Naive thymus-derived CD4-positive, alpha-beta T cell (primary cell): ENCODE results near the gene CCL24. TPM values are rescaled to one million over a fixed set of nuclear protein-coding genes. Genes with fewer than 3 reads are reported as not detected.

Experiments used
- ATAC-seq: fragments of 150-1000 bp; cut with Tn5 transposase; 2 replicates; pipeline ENCODE4 v1.10.0; 2021; ENCODE audit warnings: mild to moderate bottlenecking, moderate library complexity
- CTCF ChIA-PET: fragments of 350-600 bp; sonication (Branson Sonifier 250); formaldehyde crosslinking; loops from one replicate; lab custom pipeline; 2021; ENCODE audit warnings: antibody characterized with exemption; lab: Charles Lee
- POLR2A ChIA-PET: fragments of 350-600 bp; sonication (Branson Sonifier 250); formaldehyde crosslinking; loops from one replicate; lab custom pipeline; 2021; ENCODE audit warnings: antibody characterized with exemption, inconsistent platforms; lab: Charles Lee
- DNase-seq, 9 donors: peaks; one replicate each; pipeline versions ENCODE4 v3.0.0 to v3.0.0-alpha.2; 2020 to 2022; ENCODE audit warnings: mixed read lengths in 1 of 9
- H3K27ac ChIP-seq: one replicate; pipeline ENCODE4 v1.7.0; 2013; ENCODE audit warnings: mild to moderate bottlenecking, low read depth, low read length, moderate library complexity
- H3K27me3 ChIP-seq, 2 donors: one replicate each; pipeline ENCODE4 v1.7.0; 2013; ENCODE audit warnings: low read length in 2 of 2, mild to moderate bottlenecking in 2 of 2, moderate library complexity in 2 of 2; ENCODE audit not compliant: control insufficient read depth in 2 of 2, insufficient read depth in 2 of 2
- H3K36me3 ChIP-seq, 3 experiments: 1 replicate in 2 of 3; 2 replicates in 1 of 3; pipeline ENCODE4 v1.7.0; 2013; ENCODE audit warnings: low read length in 3 of 3, mild to moderate bottlenecking in 3 of 3, moderate library complexity in 1 of 3; ENCODE audit not compliant: insufficient read depth in 3 of 3, control insufficient read depth in 2 of 3
- H3K4me1 ChIP-seq, 2 donors: one replicate each; pipeline ENCODE4 v1.7.0; 2013; ENCODE audit warnings: low read length in 2 of 2, mild to moderate bottlenecking in 2 of 2, moderate library complexity in 1 of 2; ENCODE audit not compliant: control insufficient read depth in 2 of 2, insufficient read depth in 2 of 2
- H3K4me3 ChIP-seq: 2 replicates; pipeline ENCODE4 v1.7.0; 2013; ENCODE audit warnings: mild to moderate bottlenecking, low read length
- H3K9me3 ChIP-seq, 3 experiments: 1 replicate in 2 of 3; 2 replicates in 1 of 3; pipeline ENCODE4 v1.7.0; 2013; ENCODE audit warnings: low read length in 3 of 3; ENCODE audit not compliant: control insufficient read depth in 2 of 3
- H3K27ac Mint-ChIP-seq, 9 donors: one replicate each; pipeline ENCODE4 v1.8.0; 2020 to 2022; ENCODE audit warnings: mixed read lengths in 9 of 9, mild to moderate bottlenecking in 8 of 9, moderate library complexity in 5 of 9, inconsistent platforms in 2 of 9
- H3K27me3 Mint-ChIP-seq, 5 donors: one replicate each; pipeline ENCODE4 v1.8.0; 2021 to 2022; ENCODE audit warnings: mixed read lengths in 5 of 5, mild to moderate bottlenecking in 1 of 5
- H3K36me3 Mint-ChIP-seq, 5 donors: one replicate each; pipeline ENCODE4 v1.8.0; 2020 to 2022; ENCODE audit warnings: mixed read lengths in 5 of 5, mild to moderate bottlenecking in 3 of 5, inconsistent platforms in 1 of 5
- H3K4me1 Mint-ChIP-seq, 7 donors: one replicate each; pipeline ENCODE4 v1.8.0; 2020 to 2022; ENCODE audit warnings: mixed read lengths in 7 of 7, mild to moderate bottlenecking in 3 of 7, inconsistent platforms in 1 of 7
- H3K4me3 Mint-ChIP-seq, 10 donors: one replicate each; pipeline ENCODE4 v1.8.0; 2020 to 2022; ENCODE audit warnings: mild to moderate bottlenecking in 10 of 10, mixed read lengths in 10 of 10, moderate library complexity in 6 of 10, inconsistent platforms in 2 of 10
- H3K9me3 Mint-ChIP-seq, 11 donors: one replicate each; pipeline ENCODE4 v1.8.0; 2020 to 2022; ENCODE audit warnings: mixed read lengths in 11 of 11, mild to moderate bottlenecking in 4 of 11, inconsistent platforms in 1 of 11, moderate library complexity in 1 of 11
- intact Hi-C, 2 donors: fragments of 100-400 bp; cut with micrococcal nuclease; formaldehyde crosslinking; loops; one replicate each; pipeline ENCODE4 v1.15.1; 2023
- polyA plus RNA-seq, 2 donors: library from polyadenylated mRNA; unstranded; fragments of 300-500 nt; fragmentation: Illumina TruSeq; gene quantifications; one replicate each; pipeline ENCODE4 v1.2.3, GENCODE V29; 2021
- total RNA-seq, 6 experiments: library from RNA in 5 of 6; stranded (reverse) in 5 of 6; gene quantifications; 1 replicate in 5 of 6; 2 replicates in 1 of 6; pipeline ENCODE4 v1.2.3 and lab custom pipeline; 2021 to 2026

Gene CCL24
- total and polyA plus RNA-seq, 7 experiments from 2014 or later, result not detected

- no peak overlapping the region for H3K27ac Mint-ChIP-seq
- no peak overlapping the region for H3K27ac ChIP-seq
- POLR2A ChIA-PET, result no interaction called here
- no peaks in the 10 kb centered on the region for H3K27me3 ChIP-seq
- H3K27me3 Mint-ChIP-seq, result peaks cover 0 to 5% (median 0%) of the 10 kb centered on the region in 5 donors
- no peaks in the 10 kb centered on the region for H3K4me1 ChIP-seq
- H3K4me3 ChIP-seq, result no peak overlapping the region
- no peak for DNase-seq
- H3K4me1 Mint-ChIP-seq, result no peaks in the 10 kb centered on the region
- H3K9me3 ChIP-seq, result peaks cover 0 to 10% (median 0%) of the 10 kb centered on the region in 3 experiments
- H3K36me3 Mint-ChIP-seq, result peaks cover 0 to 3% (median 0%) of the 10 kb centered on the region in 5 donors
- intact Hi-C loops, result no loop called here
- H3K9me3 Mint-ChIP-seq, result peaks cover 0 to 20% (median 11%) of the 10 kb centered on the region in 11 donors
- CTCF ChIA-PET, result no interaction called here
- H3K36me3 ChIP-seq, result no peaks in the 10 kb centered on the region
- no peak for ATAC-seq
- no peak overlapping the region for H3K4me3 Mint-ChIP-seq
Observed at GRCh38 chr7:75806560-75807307, 6.9 kb downstream of the CCL24 start.

- Histone ChIP-seq H3K36me3 (no peaks in the 10 kb centered on the region), H3K4me3 (no peak overlapping the region), H3K9me3 (peaks cover 0 to 10% (median 0%) of the 10 kb centered on the region in 3 experiments), H3K4me1 (no peaks in the 10 kb centered on the region), H3K27me3 (no peaks in the 10 kb centered on the region), H3K27ac (no peak overlapping the region)
- Mint-ChIP-seq H3K27me3 (peaks cover 0 to 5% (median 0%) of the 10 kb centered on the region in 5 donors), H3K36me3 (peaks cover 0 to 3% (median 0%) of the 10 kb centered on the region in 5 donors), H3K27ac (no peak overlapping the region), H3K4me3 (no peak overlapping the region), H3K4me1 (no peaks in the 10 kb centered on the region), H3K9me3 (peaks cover 0 to 20% (median 11%) of the 10 kb centered on the region in 11 donors)
- intact Hi-C loops, result no loop called here
- CTCF ChIA-PET, result no interaction called here
- ATAC-seq, result no peak
- POLR2A ChIA-PET, result no interaction called here
- DNase-seq, result no peak
Observed at GRCh38 chr7:75804705-75805104, 8.9 kb downstream of the CCL24 start.

- CTCF ChIA-PET, result no interaction called here
- Histone ChIP-seq H3K4me3 (no peak overlapping the region), H3K36me3 (no peaks in the 10 kb centered on the region), H3K9me3 (peaks cover 0 to 10% (median 0%) of the 10 kb centered on the region in 3 experiments), H3K27me3 (no peaks in the 10 kb centered on the region), H3K27ac (no peak overlapping the region), H3K4me1 (no peaks in the 10 kb centered on the region)
- intact Hi-C loops, result no loop called here
- Mint-ChIP-seq H3K4me1 (no peaks in the 10 kb centered on the region), H3K4me3 (no peak overlapping the region), H3K27ac (no peak overlapping the region), H3K9me3 (peaks cover 0 to 20% (median 11%) of the 10 kb centered on the region in 11 donors), H3K36me3 (peaks cover 0 to 3% (median 0%) of the 10 kb centered on the region in 5 donors), H3K27me3 (peaks cover 0 to 5% (median 0%) of the 10 kb centered on the region in 5 donors)
- POLR2A ChIA-PET, result no interaction called here
- no peak for DNase-seq
- no peak for ATAC-seq
Observed at GRCh38 chr7:75804004-75804403, 9.6 kb downstream of the CCL24 start.

- peaks cover 0 to 3% (median 0%) of the 10 kb centered on the region in 5 donors for H3K36me3 Mint-ChIP-seq
- intact Hi-C loops, result no loop called here
- Histone ChIP-seq H3K4me1 (no peaks in the 10 kb centered on the region), H3K27ac (no peak overlapping the region), H3K36me3 (no peaks in the 10 kb centered on the region), H3K4me3 (no peak overlapping the region), H3K27me3 (no peaks in the 10 kb centered on the region), H3K9me3 (peaks cover 0 to 10% (median 0%) of the 10 kb centered on the region in 3 experiments)
- no peak overlapping the region for H3K27ac Mint-ChIP-seq
- peaks cover 0 to 2% (median 0%) of the 10 kb centered on the region in 7 donors for H3K4me1 Mint-ChIP-seq
- ChIA-PET POLR2A (no interaction called here), CTCF (no interaction called here)
- ATAC-seq (no peak), DNase-seq (no peak)
- H3K4me3 Mint-ChIP-seq, result no peak overlapping the region
- H3K9me3 Mint-ChIP-seq, result peaks cover 0 to 14% (median 7%) of the 10 kb centered on the region in 11 donors
- peaks cover 0 to 7% (median 0%) of the 10 kb centered on the region in 5 donors for H3K27me3 Mint-ChIP-seq
Observed at GRCh38 chr7:75802552-75802821, 11.1 kb downstream of the CCL24 start.

- H3K9me3 Mint-ChIP-seq, result peaks cover 0 to 2% (median 0%) of the 10 kb centered on the region in 11 donors
- peaks cover 0 to 2% (median 0%) of the 10 kb centered on the region in 7 donors for H3K4me1 Mint-ChIP-seq
- no peaks in the 10 kb centered on the region for H3K9me3 ChIP-seq
- H3K36me3 Mint-ChIP-seq, result no peaks in the 10 kb centered on the region
- no peaks in the 10 kb centered on the region for H3K4me1 ChIP-seq
- no peaks in the 10 kb centered on the region for H3K27me3 ChIP-seq
- H3K27me3 Mint-ChIP-seq, result peaks cover 0 to 10% (median 7%) of the 10 kb centered on the region in 5 donors
- no peak overlapping the region for H3K27ac Mint-ChIP-seq
- POLR2A ChIA-PET, result no interaction called here
- intact Hi-C loops, result no loop called here
- CTCF ChIA-PET, result no interaction called here
- no peak overlapping the region for H3K27ac ChIP-seq
- H3K4me3 ChIP-seq, result no peak overlapping the region
- no peak for ATAC-seq
- H3K36me3 ChIP-seq, result no peaks in the 10 kb centered on the region
- no peak overlapping the region for H3K4me3 Mint-ChIP-seq
- DNase-seq, result no peak
Observed at GRCh38 chr7:75798770-75799169, 14.8 kb downstream of the CCL24 start.

- Histone ChIP-seq H3K27me3 (no peaks in the 10 kb centered on the region), H3K4me3 (no peak overlapping the region), H3K9me3 (no peaks in the 10 kb centered on the region), H3K27ac (no peak overlapping the region), H3K4me1 (no peaks in the 10 kb centered on the region), H3K36me3 (no peaks in the 10 kb centered on the region)
- Mint-ChIP-seq H3K27ac (no peak overlapping the region), H3K4me1 (peaks cover 0 to 2% (median 0%) of the 10 kb centered on the region in 7 donors), H3K27me3 (peaks cover 0 to 16% (median 6%) of the 10 kb centered on the region in 5 donors), H3K4me3 (peak overlapping the region in 1 of 10 donors; percentile 21), H3K36me3 (no peaks in the 10 kb centered on the region), H3K9me3 (no peaks in the 10 kb centered on the region)
- ChIA-PET CTCF (no interaction called here), POLR2A (no interaction called here)
- DNase-seq (no peak), ATAC-seq (no peak)
- intact Hi-C loops, result no loop called here
Observed at GRCh38 chr7:75796420-75796819, 17.2 kb downstream of the CCL24 start.

GRCh38 chr7:75795831-75796285, 17.7 kb downstream of the CCL24 start:
- no peaks in the 10 kb centered on the region for H3K36me3 Mint-ChIP-seq
- Histone ChIP-seq H3K4me3 (no peak overlapping the region), H3K27me3 (no peaks in the 10 kb centered on the region), H3K36me3 (no peaks in the 10 kb centered on the region), H3K9me3 (no peaks in the 10 kb centered on the region), H3K4me1 (no peaks in the 10 kb centered on the region), H3K27ac (no peak overlapping the region)
- DNase-seq, result no peak
- no peaks in the 10 kb centered on the region for H3K9me3 Mint-ChIP-seq
- peak; percentile 54 for ATAC-seq
- peaks cover 0 to 2% (median 0%) of the 10 kb centered on the region in 7 donors for H3K4me1 Mint-ChIP-seq
- intact Hi-C loops, result no loop called here
- H3K4me3 Mint-ChIP-seq, result peak overlapping the region in 1 of 10 donors; percentile 21
- POLR2A ChIA-PET, result no interaction called here
- H3K27ac Mint-ChIP-seq, result no peak overlapping the region
- peaks cover 0 to 16% (median 6%) of the 10 kb centered on the region in 5 donors for H3K27me3 Mint-ChIP-seq
- CTCF ChIA-PET, result no interaction called here
